ENCODE results near the gene ANKS3. TPM values are rescaled to one million over a fixed set of nuclear protein-coding genes. Genes with fewer than 3 reads are reported as not detected.

Gene ANKS3
- total and polyA plus RNA-seq, 2 donors (not counting 3 experiments of a cell fraction or from before 2014, with no cell fraction given) = 13.9 to 24.0 TPM

- H3K4me1 ChIP-seq (ENCODE audit: control insufficient read depth, extremely low read depth, insufficient read depth, low read length) = no peaks in the 10 kb centered on the region
- peaks cover 0 to 27% of the 10 kb centered on the region in 2 experiments for H3K36me3 ChIP-seq (ENCODE audit: control insufficient read depth in 2 of 2, extremely low read depth in 1 of 2, insufficient read depth in 2 of 2, low read length in 2 of 2)
- ChIA-PET POLR2A (no interaction called here), CTCF (no interaction called here)
- DNase-seq (ENCODE audit: low read depth, low spot score) = no peak
- BruUV-seq (replicated peaks) = no TSS peak
- H3K27me3 ChIP-seq (ENCODE audit: control insufficient read depth in 2 of 2, insufficient read depth in 2 of 2, low read length in 2 of 2) = no peaks in the 10 kb centered on the region
- intact Hi-C loops (cut with micrococcal nuclease) = no loop called here
- H3K27ac ChIP-seq (ENCODE audit: insufficient read depth, low read depth, low read length) = no peak overlapping the region
- H3K9me3 ChIP-seq (replicated peaks; ENCODE audit: control insufficient read depth, insufficient read depth, low read length) = no peaks in the 10 kb centered on the region
- dilution Hi-C loops (cut with MboI; ENCODE audit: extremely low pct_ligation_motif_present, low sequenced_read_pairs) = no loop called here
- no peak for TF ChIP-seq GATA2 (IDR thresholded peaks at IDR 0.05; ENCODE audit: insufficient read depth, insufficient read length, low read depth, low read length)
- no peak for TF ChIP-seq CTCF (IDR thresholded peaks at IDR 0.05; ENCODE audit: extremely low read depth in 1 of 2, insufficient read depth in 1 of 2, low read depth in 1 of 2, low read length in 2 of 2)
- TF ChIP-seq FOS (IDR thresholded peaks at IDR 0.05; ENCODE audit: borderline replicate concordance, insufficient read depth, low read length) = no peak
- TF ChIP-seq MAX (IDR thresholded peaks at IDR 0.05; ENCODE audit: insufficient read depth, insufficient read length) = no peak
- no peak for TF ChIP-seq POLR2A (IDR thresholded peaks at IDR 0.05; ENCODE audit: low read depth, low read length)
- no peak for TF ChIP-seq MYC (IDR thresholded peaks at IDR 0.05; ENCODE audit: low read depth, low read length)
- TF ChIP-seq POLR2AphosphoS5 (IDR thresholded peaks at IDR 0.05; ENCODE audit: insufficient read depth, low read depth, low read length) = no peak
- TF ChIP-seq EZH2 (IDR thresholded peaks at IDR 0.05; ENCODE audit: borderline replicate concordance, low read depth, low read length, severe bottlenecking) = no peak
- TF ChIP-seq JUN (IDR thresholded peaks at IDR 0.05; ENCODE audit: borderline replicate concordance, insufficient read depth, insufficient read length, low read depth) = no peak
- no peak overlapping the region for H3K4me2 ChIP-seq (ENCODE audit: insufficient read depth, low read length)
- no peaks in the 10 kb centered on the region for H3K79me2 ChIP-seq (ENCODE audit: control insufficient read depth, insufficient read depth, low read length)
- no peak for FAIRE-seq
- no peak overlapping the region for H3K9ac ChIP-seq (replicated peaks; ENCODE audit: extremely low read depth, insufficient read depth, low read length)
- no peaks in the 10 kb centered on the region for H3K9me1 ChIP-seq (replicated peaks; ENCODE audit: control insufficient read depth, extremely low read depth, insufficient read depth, low read length)
- no peaks in the 10 kb centered on the region for H4K20me1 ChIP-seq (replicated peaks; ENCODE audit: control insufficient read depth, extremely low read depth, insufficient read depth, low read length)
- H2AFZ ChIP-seq (ENCODE audit: low read depth, low read length) = no peak overlapping the region
- H3K4me3 ChIP-seq (replicated peaks in 1 of 3; ENCODE audit: insufficient read depth in 1 of 3, low read depth in 1 of 3, low read length in 3 of 3) = no peak overlapping the region
These were observed 54.8 kb downstream of the ANKS3 start for GRCh38 chr16:4679156-4679849.
